Testis (tissue), 3 donors: ENCODE data around the gene ZG16B. TPM values are rescaled to one million over a fixed set of nuclear protein-coding genes. Genes with fewer than 3 reads are reported as not detected.

Experiments used
- DNase-seq: peaks from one replicate; pipeline ENCODE4 v3.0.0-alpha.2; 2019
- H3K27ac ChIP-seq, 2 donors: fragments of 200-600 bp; sonication (generic); one replicate each; pipeline ENCODE4 v1.5.1; 2019
- H3K27me3 ChIP-seq: fragments of 200-600 bp; sonication (generic); one replicate; pipeline ENCODE4 v1.5.1; 2019
- H3K36me3 ChIP-seq: fragments of 200-600 bp; sonication (generic); one replicate; pipeline ENCODE4 v1.5.1; 2017; ENCODE audit warnings: low read depth; ENCODE audit errors: missing control alignments
- H3K4me1 ChIP-seq: fragments of 200-600 bp; sonication (generic); one replicate; pipeline ENCODE4 v1.5.1; 2019
- H3K4me3 ChIP-seq, 2 donors: fragments of 200-600 bp; sonication (generic); one replicate each; pipeline ENCODE4 v1.5.1; 2017 to 2019
- H3K9me3 ChIP-seq: fragments of 200-600 bp; sonication (generic); one replicate; pipeline ENCODE4 v1.5.1; 2017
- CTCF ChIP-seq, 3 experiments: fragments of 450-650 bp in 2 of 3; fragments of 200-600 bp in 1 of 3; sonication (generic) in 1 of 3; IDR thresholded peaks; one replicate each; pipeline ENCODE4 v1.5.1; 2016 to 2019; ENCODE audit warnings: antibody characterized with exemption in 3 of 3, mild to moderate bottlenecking in 2 of 3, moderate library complexity in 1 of 3
- POLR2A ChIP-seq: fragments of 450-650 bp; IDR thresholded peaks from one replicate; pipeline ENCODE4 v1.6.1; 2017; ENCODE audit warnings: antibody characterized with exemption, mild to moderate bottlenecking, moderate library complexity
- WGBS, 2 donors: methylation state at CpG; one replicate each; pipeline ENCODE4 v1.1.5; 2018; 5-methylcytosine and 5-hydroxymethylcytosine counted together
- intact Hi-C: fragments of 100-400 bp; cut with DNase I; formaldehyde crosslinking; loops from one replicate; pipeline ENCODE4 v1.15.1; 2023; ENCODE audit warnings: low total_unique reads
- polyA plus RNA-seq: library from polyadenylated mRNA; stranded (reverse); fragments of 350-450 nt; fragmentation: Illumina TruSeq; extraction: RNeasy Lipid Tissue Mini Kit (QIAGEN cat#74804); gene quantifications from one replicate; pipeline ENCODE4 v1.2.3, GENCODE V29; 2014; ENCODE audit warnings: low read depth, low replicate concordance; ENCODE audit not compliant: insufficient read depth
- total RNA-seq, 2 donors: library from RNA; depleted of rRNA; stranded (reverse); fragments of >200 nt; gene quantifications; one replicate each; pipeline ENCODE4 v1.2.3, GENCODE V29; 2016

The ZG16B gene
- total and polyA plus RNA-seq, 3 donors from 2014 or later, result 1.7 to 3.5 (median 1.8) TPM

DNA sequence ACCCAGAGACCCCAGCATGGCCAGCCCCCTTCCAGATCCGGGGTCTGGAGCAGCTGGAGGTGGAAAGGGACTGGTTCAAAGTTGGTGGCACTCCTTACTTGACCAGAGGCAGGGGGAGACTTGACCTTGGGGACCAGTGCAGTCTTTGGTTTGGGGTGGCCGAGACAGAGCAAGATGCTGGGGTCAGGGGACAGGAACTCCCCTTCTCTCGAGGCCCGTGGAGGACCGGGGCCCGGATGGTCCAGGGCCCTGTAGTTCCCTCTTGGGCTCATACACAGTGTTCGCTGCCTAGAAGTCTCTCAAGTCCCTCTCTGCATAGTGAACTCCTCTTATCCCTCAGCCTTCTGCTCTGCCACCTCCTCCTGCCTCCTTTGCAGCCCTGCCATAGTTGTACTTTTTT is 42.1 kb upstream of the ZG16B start:
- Histone ChIP-seq H3K9me3 (no peaks in the 10 kb centered on the region), H3K27ac (no peak overlapping the region), H3K4me3 (no peak overlapping the region), H3K36me3 (no peaks in the 10 kb centered on the region), H3K4me1 (peaks cover 13% of the 10 kb centered on the region), H3K27me3 (no peaks in the 10 kb centered on the region)
- intact Hi-C loops, result no loop called here
- DNase-seq, result no peak
- TF ChIP-seq CTCF (IDR thresholded peaks at IDR 0.05) (no peak), POLR2A (no peak)
- WGBS, 2 donors, result 41 to 43% methylated on average over 6 to 7 of the region's 7 CpGs

- no peak overlapping the region for H3K27ac ChIP-seq
- 84 to 87% methylated on average over 5 of the region's 5 CpGs for WGBS, 2 donors
- peaks cover 7% of the 10 kb centered on the region for H3K4me1 ChIP-seq
- H3K4me3 ChIP-seq, result no peak overlapping the region
- TF ChIP-seq POLR2A (no peak), CTCF (IDR thresholded peaks at IDR 0.05) (no peak)
- H3K9me3 ChIP-seq, result no peaks in the 10 kb centered on the region
- H3K27me3 ChIP-seq, result no peaks in the 10 kb centered on the region
- DNase-seq, result no peak
- intact Hi-C loops, result no loop called here
- H3K36me3 ChIP-seq, result no peaks in the 10 kb centered on the region
Observed at GRCh38 chr16:2790631-2791030, 39.5 kb upstream of the ZG16B start.

- no peak overlapping the region for H3K4me3 ChIP-seq
- H3K27me3 ChIP-seq, result no peaks in the 10 kb centered on the region
- no peaks in the 10 kb centered on the region for H3K9me3 ChIP-seq
- TF ChIP-seq POLR2A (no peak), CTCF (IDR thresholded peaks at IDR 0.05) (no peak)
- intact Hi-C loops, result no loop called here
- 68 to 94% methylated on average over 3 to 8 of the region's 8 CpGs for WGBS, 2 donors
- peaks cover 2% of the 10 kb centered on the region for H3K4me1 ChIP-seq
- H3K27ac ChIP-seq, result no peak overlapping the region
- no peaks in the 10 kb centered on the region for H3K36me3 ChIP-seq
- no peak for DNase-seq
Observed at GRCh38 chr16:2791174-2791573, 38.9 kb upstream of the ZG16B start.

DNA sequence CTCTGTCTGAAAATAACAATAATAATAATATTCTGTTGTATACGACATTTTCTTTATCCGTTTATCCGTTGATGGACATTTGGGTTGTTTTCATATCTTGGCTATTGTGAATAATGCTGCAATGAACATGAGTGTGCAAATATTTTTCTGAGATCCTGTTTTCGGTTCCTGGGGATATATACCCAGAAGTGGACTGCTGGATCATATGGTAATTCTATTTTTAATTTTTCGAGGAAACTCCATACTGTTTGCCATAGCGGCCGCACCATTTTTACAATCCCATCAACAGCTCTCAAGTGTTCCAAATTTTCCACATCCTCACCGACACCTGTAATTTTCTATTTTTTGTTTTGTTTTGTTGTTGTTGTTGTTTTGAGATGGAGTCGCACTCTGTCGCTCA is 37.2 kb upstream of the ZG16B start:
- Histone ChIP-seq H3K27me3 (no peaks in the 10 kb centered on the region), H3K36me3 (no peaks in the 10 kb centered on the region), H3K27ac (no peak overlapping the region), H3K4me1 (no peaks in the 10 kb centered on the region), H3K4me3 (no peak overlapping the region), H3K9me3 (no peaks in the 10 kb centered on the region)
- TF ChIP-seq CTCF (IDR thresholded peaks at IDR 0.05) (no peak), POLR2A (no peak)
- DNase-seq, result no peak
- intact Hi-C loops, result no loop called here
- WGBS, 2 donors, result 91 to 93% methylated on average over 10 of the region's 10 CpGs

DNA sequence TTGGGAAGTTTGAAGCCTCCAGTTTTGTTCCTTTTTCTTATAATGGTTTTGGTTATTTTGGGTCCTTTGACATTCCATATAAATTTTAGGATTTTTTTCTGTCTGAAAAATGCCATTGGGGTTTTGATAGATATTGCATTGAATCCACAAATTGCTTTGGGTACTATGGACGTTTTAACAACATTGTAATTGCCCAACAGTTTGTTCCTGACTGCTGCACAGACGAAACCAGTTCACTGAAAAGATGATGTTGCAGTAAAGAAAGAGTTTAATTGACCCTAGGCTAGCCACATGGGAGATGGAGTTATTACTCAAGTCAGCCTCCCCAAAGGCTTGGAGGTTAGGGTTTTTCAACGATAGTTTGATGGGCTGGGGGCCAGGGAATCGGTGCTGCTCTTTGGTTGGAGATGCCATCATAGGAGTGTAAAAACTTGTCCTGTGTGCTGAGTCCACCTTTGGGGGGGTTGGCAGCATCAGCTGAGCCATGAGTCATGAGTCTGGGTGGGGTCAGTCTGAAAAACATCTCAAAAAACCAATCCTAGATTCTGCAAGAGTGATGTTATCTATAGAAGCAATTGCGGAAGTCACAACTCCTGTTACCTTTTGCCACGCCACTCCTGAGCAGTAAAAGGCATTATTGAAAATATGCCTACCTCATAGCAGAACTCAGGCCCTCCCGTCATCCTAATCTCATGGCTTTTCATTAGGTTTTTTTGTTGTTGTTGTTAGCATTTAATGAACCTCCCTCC is 34.5 kb upstream of the ZG16B start:
- TF ChIP-seq CTCF (IDR thresholded peaks at IDR 0.05) (no peak), POLR2A (no peak)
- Histone ChIP-seq H3K27me3 (no peaks in the 10 kb centered on the region), H3K27ac (no peak overlapping the region), H3K4me3 (no peak overlapping the region), H3K36me3 (no peaks in the 10 kb centered on the region), H3K4me1 (no peaks in the 10 kb centered on the region), H3K9me3 (no peaks in the 10 kb centered on the region)
- intact Hi-C loops, result no loop called here
- no peak for DNase-seq
- 70 to 71% methylated on average over 7 of the region's 7 CpGs for WGBS, 2 donors
